SU-DHL-6 (cell line): ENCODE results near the gene RUFY3.

ENCODE experiments used
- EZH2phosphoT487 ChIP-seq: fragments of 200-600 bp; sonication (generic), shearing (Covaris generic); conservative IDR thresholded peaks from 2 replicates; pipeline ENCODE4 v1.6.1; 2018; ENCODE audit warnings: mild to moderate bottlenecking, antibody characterized with exemption, low read length, moderate library complexity, mixed read lengths
- TF ChIP-seq, protein P1 (sequence below): fragments of 200-600 bp; sonication (generic); IDR thresholded peaks from one replicate; pipeline ENCODE4 v1.5.1; 2017; ENCODE audit warnings: antibody characterized with exemption, mild to moderate bottlenecking, low read length, moderate library complexity; ENCODE audit not compliant: insufficient read depth, poor library complexity, severe bottlenecking

DNA sequence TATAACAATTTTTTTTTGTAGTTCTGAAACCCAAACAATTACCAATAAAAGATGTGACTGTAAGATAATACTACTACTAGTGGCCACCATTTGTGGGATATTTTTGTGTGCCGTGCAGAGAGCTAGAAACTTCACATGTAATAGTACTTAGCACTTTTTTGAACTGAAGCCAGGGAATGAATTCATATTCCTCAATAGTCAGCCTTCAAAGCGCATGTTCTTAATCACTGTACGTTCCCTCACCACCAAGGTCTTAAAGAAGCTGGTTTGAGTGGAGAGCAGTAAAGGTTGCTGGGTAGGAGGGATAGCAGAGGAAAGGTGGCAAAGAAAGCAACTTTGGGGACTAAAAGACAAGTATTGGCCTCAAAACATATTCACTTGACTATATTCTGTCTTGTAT, 9.6 kb upstream of the RUFY3 start:
- TF ChIP-seq, protein P1, sequence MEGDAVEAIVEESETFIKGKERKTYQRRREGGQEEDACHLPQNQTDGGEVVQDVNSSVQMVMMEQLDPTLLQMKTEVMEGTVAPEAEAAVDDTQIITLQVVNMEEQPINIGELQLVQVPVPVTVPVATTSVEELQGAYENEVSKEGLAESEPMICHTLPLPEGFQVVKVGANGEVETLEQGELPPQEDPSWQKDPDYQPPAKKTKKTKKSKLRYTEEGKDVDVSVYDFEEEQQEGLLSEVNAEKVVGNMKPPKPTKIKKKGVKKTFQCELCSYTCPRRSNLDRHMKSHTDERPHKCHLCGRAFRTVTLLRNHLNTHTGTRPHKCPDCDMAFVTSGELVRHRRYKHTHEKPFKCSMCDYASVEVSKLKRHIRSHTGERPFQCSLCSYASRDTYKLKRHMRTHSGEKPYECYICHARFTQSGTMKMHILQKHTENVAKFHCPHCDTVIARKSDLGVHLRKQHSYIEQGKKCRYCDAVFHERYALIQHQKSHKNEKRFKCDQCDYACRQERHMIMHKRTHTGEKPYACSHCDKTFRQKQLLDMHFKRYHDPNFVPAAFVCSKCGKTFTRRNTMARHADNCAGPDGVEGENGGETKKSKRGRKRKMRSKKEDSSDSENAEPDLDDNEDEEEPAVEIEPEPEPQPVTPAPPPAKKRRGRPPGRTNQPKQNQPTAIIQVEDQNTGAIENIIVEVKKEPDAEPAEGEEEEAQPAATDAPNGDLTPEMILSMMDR, result no peak
- TF ChIP-seq EZH2phosphoT487, result no peak
